SK-N-MC (cell line): ENCODE data around the gene NOBOX.
A peak's percentile ranks its signal among the peaks of the same experiment; 100 is the strongest.

ENCODE experiments used
- DNase-seq: peaks from one replicate; pipeline ENCODE4 v3.0.0-alpha.2; 2011; ENCODE audit warnings: low read depth, low spot score
- H3K27ac ChIP-seq: fragments of 200-600 bp; sonication (generic); 2 replicates; pipeline ENCODE4 v1.5.1; 2016; ENCODE audit warnings: mixed run types
- H3K36me3 ChIP-seq: fragments of 200-600 bp; sonication (generic); 2 replicates; pipeline ENCODE4 v1.6.1; 2017; ENCODE audit warnings: antibody characterized with exemption, low read length, mixed read lengths; ENCODE audit not compliant: insufficient read depth
- H3K4me3 ChIP-seq: fragments of 200-600 bp; sonication (generic); 2 replicates; pipeline ENCODE4 v1.5.1; 2016
- H3K9ac ChIP-seq: fragments of 200-600 bp; sonication (generic); 2 replicates; pipeline ENCODE4 v1.8.0; 2017; ENCODE audit warnings: mixed run types, mixed read lengths; ENCODE audit not compliant: insufficient read length
- H3K9me3 ChIP-seq: fragments of 200-600 bp; sonication (generic); 2 replicates; pipeline ENCODE4 v1.6.1; 2017; ENCODE audit warnings: low read depth, mild to moderate bottlenecking, antibody characterized with exemption, low read length, moderate library complexity, mixed read lengths
- EZH2 ChIP-seq: fragments of 200-600 bp; sonication (generic); IDR thresholded peaks from one replicate; pipeline ENCODE4 v1.6.1; 2017; ENCODE audit warnings: antibody characterized with exemption
- FOXP2 ChIP-seq: optimal IDR thresholded peaks from 2 replicates; pipeline ENCODE3; 2011; ENCODE audit warnings: mild to moderate bottlenecking, moderate library complexity; ENCODE audit not compliant: insufficient read depth; ENCODE audit errors: extremely low read length, control extremely low read depth
- POLR2AphosphoS5 ChIP-seq: IDR thresholded peaks from 2 replicates; pipeline ENCODE4 v1.6.1; 2012; ENCODE audit warnings: mild to moderate bottlenecking, low read depth, low read length, borderline replicate concordance

Gene NOBOX

GRCh38 chr7:144399946-144400345 lies 3.5 kb downstream of the NOBOX start:
- Histone ChIP-seq H3K27ac (no peak overlapping the region), H3K9ac (no peak overlapping the region), H3K9me3 (no peaks in the 10 kb centered on the region), H3K36me3 (no peaks in the 10 kb centered on the region), H3K4me3 (no peak overlapping the region)
- no peak for DNase-seq
- no peak for TF ChIP-seq EZH2

GRCh38 chr7:144398911-144399310 lies 4.6 kb downstream of the NOBOX start:
- Histone ChIP-seq H3K36me3 (no peaks in the 10 kb centered on the region), H3K4me3 (no peak overlapping the region), H3K9me3 (no peaks in the 10 kb centered on the region), H3K27ac (no peak overlapping the region), H3K9ac (no peak overlapping the region)
- TF ChIP-seq POLR2AphosphoS5: no peak
- no peak for TF ChIP-seq EZH2
- no peak for TF ChIP-seq FOXP2
- no peak for DNase-seq

GRCh38 chr7:144398291-144398690 lies 5.2 kb downstream of the NOBOX start:
- Histone ChIP-seq H3K36me3 (no peaks in the 10 kb centered on the region), H3K9me3 (no peaks in the 10 kb centered on the region), H3K27ac (no peak overlapping the region), H3K9ac (no peak overlapping the region), H3K4me3 (no peak overlapping the region)
- no peak for TF ChIP-seq POLR2AphosphoS5
- no peak for TF ChIP-seq FOXP2
- no peak for TF ChIP-seq EZH2
- no peak for DNase-seq

- no peak for DNase-seq
- no peak overlapping the region for H3K9ac ChIP-seq
- TF ChIP-seq FOXP2 (no peak), POLR2AphosphoS5 (no peak), EZH2 (no peak)
- no peak overlapping the region for H3K4me3 ChIP-seq
- no peaks in the 10 kb centered on the region for H3K9me3 ChIP-seq
- H3K36me3 ChIP-seq: no peaks in the 10 kb centered on the region
- no peak overlapping the region for H3K27ac ChIP-seq
These were observed 6.4 kb downstream of the NOBOX start for GRCh38 chr7:144397086-144397485.

- DNase-seq: peak; percentile 12
- Histone ChIP-seq H3K27ac (no peak overlapping the region), H3K9ac (peak overlapping the region; percentile 47), H3K9me3 (no peaks in the 10 kb centered on the region), H3K4me3 (peak overlapping the region; percentile 40; the same call in 1 of the 2 replicates), H3K36me3 (no peaks in the 10 kb centered on the region)
- no peak for TF ChIP-seq POLR2AphosphoS5
- TF ChIP-seq FOXP2: peak; percentile 63
These were observed 11.7 kb downstream of the NOBOX start for GRCh38 chr7:144391823-144392255.

DNA sequence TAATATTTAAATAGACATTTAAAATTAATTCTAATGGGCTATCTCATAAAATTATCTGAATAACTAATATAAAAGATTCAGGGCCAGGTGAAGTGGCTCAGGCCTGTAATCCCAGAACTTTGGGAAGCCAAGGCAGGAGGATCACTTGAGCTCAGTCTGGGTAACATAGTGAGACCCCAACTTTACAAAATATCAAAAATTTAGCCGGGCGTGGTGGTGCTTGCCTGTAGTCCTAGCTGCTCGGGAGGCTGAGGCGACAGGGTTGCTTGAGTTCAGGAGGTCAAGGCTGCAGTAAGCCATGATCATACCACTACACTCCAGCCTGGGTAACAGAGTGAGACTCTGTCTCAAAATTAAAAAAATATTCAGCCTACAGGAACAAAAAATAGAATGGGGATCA lies 12.5 kb downstream of the NOBOX start:
- H3K9me3 ChIP-seq: no peaks in the 10 kb centered on the region
- H3K36me3 ChIP-seq: no peaks in the 10 kb centered on the region
- TF ChIP-seq FOXP2 (no peak), EZH2 (no peak), POLR2AphosphoS5 (no peak)
- no peak overlapping the region for H3K27ac ChIP-seq
- no peak overlapping the region for H3K4me3 ChIP-seq
- no peak overlapping the region for H3K9ac ChIP-seq
- no peak for DNase-seq

DNA sequence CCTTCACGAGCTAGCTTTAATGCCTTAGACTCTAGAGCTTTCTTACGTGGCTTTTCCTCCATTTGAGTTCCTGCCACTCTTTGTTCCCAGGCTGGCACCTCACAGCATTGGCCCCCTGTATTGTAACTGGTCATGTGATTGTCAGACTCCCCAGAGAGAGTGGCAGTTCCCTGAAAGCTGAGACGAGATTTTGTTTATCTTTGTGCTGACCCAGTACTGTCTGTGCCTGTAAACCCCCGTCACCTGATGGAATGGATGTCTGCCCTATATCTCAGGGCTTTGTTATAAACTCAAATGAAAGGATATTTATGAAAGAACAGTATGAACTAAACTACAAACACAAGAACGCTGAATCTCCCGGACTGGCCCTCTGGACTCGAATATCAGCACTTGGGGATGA lies 13.0 kb downstream of the NOBOX start:
- TF ChIP-seq FOXP2 (no peak), POLR2AphosphoS5 (no peak), EZH2 (no peak)
- no peak for DNase-seq
- H3K9ac ChIP-seq: no peak overlapping the region
- H3K9me3 ChIP-seq: no peaks in the 10 kb centered on the region
- no peaks in the 10 kb centered on the region for H3K36me3 ChIP-seq
- H3K27ac ChIP-seq: no peak overlapping the region
- H3K4me3 ChIP-seq: no peak overlapping the region

GRCh38 chr7:144388950-144389349 lies 14.5 kb downstream of the NOBOX start:
- no peak for TF ChIP-seq FOXP2
- no peak for TF ChIP-seq EZH2
- TF ChIP-seq POLR2AphosphoS5: no peak
- Histone ChIP-seq H3K27ac (no peak overlapping the region), H3K4me3 (no peak overlapping the region), H3K36me3 (no peaks in the 10 kb centered on the region), H3K9ac (no peak overlapping the region), H3K9me3 (no peaks in the 10 kb centered on the region)
- DNase-seq: no peak

DNA sequence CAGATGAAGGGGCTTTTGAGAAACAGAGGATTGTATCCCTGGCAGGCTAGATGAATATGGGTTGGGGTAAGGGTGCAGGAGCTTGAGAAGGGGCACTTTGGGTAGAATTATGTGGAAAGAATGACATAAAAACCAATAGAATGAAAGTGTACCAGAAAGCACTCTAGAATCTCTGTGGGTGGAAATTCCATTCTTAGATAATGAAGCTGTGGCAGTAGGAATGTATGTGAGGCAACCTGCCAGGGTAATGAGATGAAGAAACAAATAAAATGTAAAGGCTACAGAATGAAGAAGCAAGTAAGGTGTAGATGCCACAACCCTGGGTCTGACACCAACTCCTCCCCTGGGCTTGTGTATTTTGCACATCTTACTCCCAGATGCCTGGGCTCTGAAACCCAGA lies 16.8 kb downstream of the NOBOX start:
- H3K9me3 ChIP-seq: no peaks in the 10 kb centered on the region
- no peak overlapping the region for H3K4me3 ChIP-seq
- no peaks in the 10 kb centered on the region for H3K36me3 ChIP-seq
- no peak for TF ChIP-seq EZH2
- no peak for TF ChIP-seq POLR2AphosphoS5
- TF ChIP-seq FOXP2: no peak
- no peak overlapping the region for H3K9ac ChIP-seq
- no peak for DNase-seq
- no peak overlapping the region for H3K27ac ChIP-seq
